RWPE1 (cell line): Measurements from ENCODE around the gene NR3C2.

Experiments
- CTCF ChIA-PET: fragments of 350-600 bp; sonication (Branson Sonifier 250); formaldehyde crosslinking; extraction: SDS; loops from one replicate; lab custom pipeline; 2021; lab: Yijun Ruan, JAX
- POLR2A ChIA-PET: fragments of 400-600 bp; formaldehyde crosslinking; extraction: SDS; loops from one replicate; lab custom pipeline; 2020; ENCODE audit warnings: antibody characterized with exemption; ENCODE audit not compliant: low non-redundant PET; lab: Yijun Ruan, JAX
- DNase-seq: peaks from one replicate; pipeline ENCODE4 v3.0.0; 2012; ENCODE audit warnings: low spot score
- H3K27ac ChIP-seq: fragments of 450-650 bp; 2 replicates; pipeline ENCODE4 v1.5.1; 2017
- CTCF ChIP-seq: fragments of 450-650 bp; conservative IDR thresholded peaks from 2 replicates; pipeline ENCODE4 v1.5.1; 2017; ENCODE audit warnings: low read depth, mild to moderate bottlenecking

Gene NR3C2

GRCh38 chr4:148445071-148445859, 3.1 kb upstream of the NR3C2 start:
- ChIA-PET CTCF (no interaction called here), POLR2A (no interaction called here)
- H3K27ac ChIP-seq: no peak overlapping the region
- no peak for TF ChIP-seq CTCF
- DNase-seq: no peak

- ChIA-PET CTCF (no interaction called here), POLR2A (no interaction called here)
- no peak for TF ChIP-seq CTCF
- H3K27ac ChIP-seq: no peak overlapping the region
- DNase-seq: no peak
These were observed 2.3 kb upstream of the NR3C2 start for GRCh38 chr4:148444296-148445070.

DNA sequence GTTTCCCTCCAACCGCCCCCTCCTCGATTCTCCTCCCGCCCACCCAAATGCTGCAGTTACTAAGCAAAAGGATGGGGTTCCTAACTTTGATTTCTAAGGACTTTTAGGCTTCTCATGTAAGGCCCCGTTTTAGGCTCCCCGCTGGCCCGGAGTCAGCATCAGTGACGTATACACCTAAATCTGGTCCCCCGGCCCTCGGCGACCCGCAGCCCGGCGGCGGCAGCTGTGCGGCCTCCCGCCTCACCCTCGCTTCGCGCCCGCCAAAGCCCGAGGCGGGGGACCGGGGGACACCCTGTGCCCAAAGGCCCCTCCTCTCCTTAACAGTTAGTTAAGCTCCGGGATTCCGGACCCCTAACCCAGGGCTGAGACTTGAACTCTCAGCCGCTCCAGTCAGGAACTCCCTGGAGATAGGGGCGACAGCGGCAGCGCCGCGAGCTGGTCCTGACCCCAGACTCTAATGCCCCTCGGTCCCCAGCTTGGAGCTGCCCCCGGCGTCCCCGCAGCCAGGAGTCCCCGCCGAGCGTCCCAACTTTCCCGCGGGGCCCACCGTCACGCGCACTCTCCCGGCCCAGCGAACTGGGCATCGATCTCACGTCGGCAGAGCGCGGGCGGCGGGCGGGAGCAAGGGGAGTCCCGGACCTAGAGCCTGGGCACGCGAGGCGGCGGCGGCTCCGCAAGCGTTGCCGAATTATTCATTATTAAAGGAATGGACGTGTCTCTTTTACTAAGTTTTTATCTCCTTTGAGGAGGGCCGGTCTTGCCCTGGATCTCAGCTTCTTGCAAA, 1.5 kb upstream of the NR3C2 start:
- POLR2A ChIA-PET: interaction anchor here (0.7 to 0.8 kb wide), 2 partner anchors 9 to 1478 kb away, joined by 3 to 13 read pairs; no protein-coding TSS in a partner anchor
- no peak for DNase-seq
- no peak overlapping the region for H3K27ac ChIP-seq
- CTCF ChIA-PET: interaction anchor here (0.6 to 0.7 kb wide), 2 partner anchors 76 to 99 kb away, joined by 3 to 4 read pairs; no protein-coding TSS in a partner anchor
- no peak for TF ChIP-seq CTCF

GRCh38 chr4:148442832-148443511, 758 bp upstream of the NR3C2 start:
- POLR2A ChIA-PET: interaction anchor here (0.7 to 0.8 kb wide), 2 partner anchors 10 to 1479 kb away, joined by 3 to 13 read pairs; no protein-coding TSS in a partner anchor
- CTCF ChIA-PET: interaction anchor here (0.6 to 0.7 kb wide), 2 partner anchors 76 to 99 kb away, joined by 3 to 4 read pairs; no protein-coding TSS in a partner anchor
- no peak overlapping the region for H3K27ac ChIP-seq
- no peak for TF ChIP-seq CTCF
- DNase-seq: no peak

DNA sequence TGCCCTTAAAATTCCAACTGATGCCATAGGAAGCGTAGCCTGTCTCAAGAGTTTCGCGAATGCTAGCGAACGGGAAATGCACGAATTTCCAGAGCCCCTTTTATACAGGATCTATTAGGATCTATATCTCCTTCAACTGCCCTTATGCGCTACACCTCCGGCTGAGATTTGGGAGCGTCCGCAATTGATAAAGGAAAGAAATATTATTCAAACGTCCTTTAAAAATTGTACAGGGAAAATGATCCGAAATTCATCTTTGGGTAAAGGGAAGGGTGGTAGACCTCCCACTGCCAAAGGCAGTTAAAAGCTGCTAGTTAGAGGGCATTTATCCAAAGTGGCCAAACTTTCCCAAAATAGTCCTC, 609 bp downstream of the NR3C2 start:
- no peak overlapping the region for H3K27ac ChIP-seq
- CTCF ChIA-PET: interaction anchor here (0.6 to 1.0 kb wide), 2 partner anchors 14 to 799 kb away, joined by 3 to 5 read pairs; no protein-coding TSS in a partner anchor
- TF ChIP-seq CTCF: no peak
- POLR2A ChIA-PET: no interaction called here
- no peak for DNase-seq
